ENCODE data around the gene CELA1.

GRCh38 chr12:51368640-51369517 is 22.4 kb upstream of the CELA1 start:
- TF ChIP-seq POLR2A (IDR thresholded peaks at IDR 0.05) (no peak), CTCF (IDR thresholded peaks at IDR 0.05) (no peak)

Measured in uterus (tissue), 2 donors.